ENCODE results near the gene PRRT3. TPM values are rescaled to one million over a fixed set of nuclear protein-coding genes. Genes with fewer than 3 reads are reported as not detected.
"Not testable (repeated sequence)": the region's sequence is repeated elsewhere in the genome, so short reads cannot be mapped to it uniquely, and the experiment has no call there.

Gene PRRT3
- total RNA-seq, 1 experiment from 2014 or later = 0.90 TPM

DNA sequence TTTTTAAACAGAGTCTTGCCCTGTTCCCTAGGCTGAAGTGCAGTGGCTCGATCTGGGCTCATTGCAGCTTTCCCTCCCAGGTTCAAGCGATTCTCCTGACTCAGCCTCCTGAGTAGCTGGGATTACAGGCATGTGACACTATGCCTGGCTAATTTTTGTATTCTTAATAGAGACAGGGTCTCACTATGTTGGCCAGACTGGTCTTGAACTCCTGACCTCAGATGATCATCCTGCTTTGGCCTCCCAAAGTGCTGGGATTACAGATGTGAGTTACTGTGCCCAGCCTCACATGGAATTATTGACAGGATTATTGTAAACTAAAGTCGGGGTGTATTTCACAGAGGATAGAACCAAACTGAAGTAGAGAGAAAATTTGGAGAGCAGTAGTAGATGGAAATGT, 56.5 kb downstream of the PRRT3 start:
- H4K20me1 ChIP-seq (ENCODE audit: insufficient read depth); POLR2A ChIA-PET (ENCODE audit: unreplicated experiment); H2AFZ ChIP-seq; BruUV-seq (replicated peaks); H3K9me3 ChIP-seq (ENCODE audit: insufficient read depth, low read depth); DNase-seq; H3K9me2 ChIP-seq (ENCODE audit: insufficient read depth); H3K4me3 ChIP-seq; CTCF ChIA-PET; H3K27me3 ChIP-seq (ENCODE audit: insufficient read depth, low read depth): not testable (repeated sequence)
- peak overlapping the region; percentile 73; the same call in 1 of the 2 replicates for H3K27ac ChIP-seq
- peak overlapping the region; percentile 71; the same call in 1 of the 2 replicates for H3K4me2 ChIP-seq
- peaks cover 47% of the 10 kb centered on the region for H3K79me2 ChIP-seq (ENCODE audit: low read depth)
- peaks cover 16% of the 10 kb centered on the region for H3K36me3 ChIP-seq (ENCODE audit: low read depth)
- intact Hi-C loops (cut with micrococcal nuclease; ENCODE audit: unreplicated experiment) = loop anchor here (5.0 kb wide), 1 partner anchor 53 kb away; the partner anchor contains the start of gene RPUSD3
- H3F3A ChIP-seq (ENCODE audit: insufficient read depth, low read depth) = peaks cover 74% of the 10 kb centered on the region
- peaks cover 72% of the 10 kb centered on the region for H3K4me1 ChIP-seq (replicated peaks; ENCODE audit: insufficient read depth)

Other genes starting within 250 kb of the PRRT3 start
- not detected in 2 replicates for gene CPNE9, start 248.6 kb downstream of the PRRT3 start, total RNA-seq (2021)
- gene BRPF1, start 220.7 kb downstream of the PRRT3 start, total RNA-seq (2021) = 15.9 and 18.3 TPM in 2 replicates
- 22.1 and 24.3 TPM in 2 replicates for gene OGG1, start 202.5 kb downstream of the PRRT3 start, total RNA-seq (2021)
- gene CAMK1, start 182.5 kb downstream of the PRRT3 start, total RNA-seq (2021) = 2.0 and 3.1 TPM in 2 replicates
- 72.4 and 99.1 TPM in 2 replicates for gene TADA3, start 159.9 kb downstream of the PRRT3 start, total RNA-seq (2021)
- 114 and 127 TPM in 2 replicates for gene ARPC4, start 159.3 kb downstream of the PRRT3 start, total RNA-seq (2021)
- 21.7 and 35.8 TPM in 2 replicates for gene TTLL3, start 142.1 kb downstream of the PRRT3 start, total RNA-seq (2021)
- gene RPUSD3, start 108.4 kb downstream of the PRRT3 start, total RNA-seq (2021) = 53.2 and 57.7 TPM in 2 replicates
- 0.37 TPM in 1 of 2 replicates, not detected in the other for gene CIDEC, start 72.2 kb downstream of the PRRT3 start, total RNA-seq (2021)
- gene JAGN1, start 61.8 kb downstream of the PRRT3 start, total RNA-seq (2021) = 46.7 and 52.4 TPM in 2 replicates
- 22.7 and 23.8 TPM in 2 replicates for gene IL17RE, start 49.6 kb downstream of the PRRT3 start, total RNA-seq (2021)
- gene IL17RC, start 35.3 kb downstream of the PRRT3 start, total RNA-seq (2021) = 45.0 and 54.6 TPM in 2 replicates
- gene CRELD1, start 18.6 kb downstream of the PRRT3 start, total RNA-seq (2021) = 30.7 TPM in 2 replicates
- 36.1 and 57.5 TPM in 2 replicates for gene EMC3, start 34.4 kb upstream of the PRRT3 start, total RNA-seq (2021)
- 35.7 and 52.2 TPM in 2 replicates for gene FANCD2, start 74.0 kb upstream of the PRRT3 start, total RNA-seq (2021)
- not detected in 2 replicates for gene FANCD2OS, start 155.8 kb upstream of the PRRT3 start, total RNA-seq (2021)
- gene BRK1, start 163.3 kb upstream of the PRRT3 start, total RNA-seq (2021) = 73.8 and 109 TPM in 2 replicates
- 50.2 and 52.4 TPM in 2 replicates for gene VHL, start 189.4 kb upstream of the PRRT3 start, total RNA-seq (2021)
- gene IRAK2, start 212.5 kb upstream of the PRRT3 start, total RNA-seq (2021) = 2.6 and 2.7 TPM in 2 replicates

Data from PC-9 (cell line).